ENCODE data around the gene MMP2. TPM values are rescaled to one million over a fixed set of nuclear protein-coding genes. Genes with fewer than 3 reads are reported as not detected.

The MMP2 gene
- total RNA-seq, result 1,096 and 1,520 TPM in 2 replicates

GRCh38 chr16:55478827-55479429, at the start of gene MMP2:
Gene MMP2, plus strand, starts transcription at chr16:55479198. Its CDS starts 282 bp downstream, at chr16:55479480.

GRCh38 chr16:55508941-55509931, 30.2 kb downstream of the MMP2 start, which contains the start of gene LPCAT2:
Gene LPCAT2, plus strand, starts transcription at chr16:55509072. Its CDS starts 110 bp downstream, at chr16:55509182.

Other genes starting within 250 kb of the MMP2 start
- gene IRX6, start 155.0 kb upstream of the MMP2 start, total RNA-seq, result not detected in 2 replicates
- 32.3 and 40.7 TPM in 2 replicates for gene LPCAT2, start 29.9 kb downstream of the MMP2 start, total RNA-seq
- gene CAPNS2, start 87.5 kb downstream of the MMP2 start, total RNA-seq, result 0.89 and 1.2 TPM in 2 replicates
- gene SLC6A2, start 176.8 kb downstream of the MMP2 start, total RNA-seq, result not detected in 2 replicates